ENCODE measurements around the gene DCANP1.

The DCANP1 gene

GRCh38 chr5:135477613-135478066 is 30.5 kb upstream of the DCANP1 start:
- no peak overlapping the region for H2AFZ ChIP-seq (ENCODE audit: insufficient read depth, low read length, poor library complexity)
- H3K18ac ChIP-seq (ENCODE audit: low read length), result no peak overlapping the region
- H3K36me3 ChIP-seq (ENCODE audit: control insufficient read depth in 1 of 2, insufficient read depth in 2 of 2, low read length in 2 of 2), result no peaks in the 10 kb centered on the region
- no peaks in the 10 kb centered on the region for H3K79me1 ChIP-seq (ENCODE audit: low read length)
- H4K12ac ChIP-seq (ENCODE audit: low read depth, low read length), result no peak overlapping the region
- H4K8ac ChIP-seq (ENCODE audit: low read depth, low read length), result no peak overlapping the region
- no peak overlapping the region for H2AK5ac ChIP-seq (ENCODE audit: low read length)
- peaks cover 0 to 6% of the 10 kb centered on the region in 2 experiments for H3K4me1 ChIP-seq (ENCODE audit: control insufficient read depth in 1 of 2, insufficient read depth in 2 of 2, low read length in 2 of 2)
- no peak overlapping the region for H2BK12ac ChIP-seq (ENCODE audit: low read length)
- no peak overlapping the region for H3K27ac ChIP-seq (ENCODE audit: low read depth, low read length)
- no peak overlapping the region for H3K9ac ChIP-seq (ENCODE audit: low read length)
- no peak overlapping the region for H3K14ac ChIP-seq (ENCODE audit: low read length)
- H2BK5ac ChIP-seq (ENCODE audit: low read depth, low read length, poor library complexity), result no peak overlapping the region
- no peak for DNase-seq
- no peak overlapping the region for H4K91ac ChIP-seq (ENCODE audit: low read depth, low read length)
- peaks cover 3% of the 10 kb centered on the region for H3K27me3 ChIP-seq (ENCODE audit: insufficient read depth, low read length)
- no peaks in the 10 kb centered on the region for H3K79me2 ChIP-seq (ENCODE audit: control insufficient read depth, insufficient read depth, low read length, poor library complexity)
- no peak overlapping the region for H3K4me2 ChIP-seq (ENCODE audit: low read length)
- no peak overlapping the region for H3K4ac ChIP-seq (ENCODE audit: low read depth, low read length)
- H3K23ac ChIP-seq (ENCODE audit: low read length), result no peak overlapping the region
- no peak overlapping the region for H2BK120ac ChIP-seq (ENCODE audit: insufficient read depth, low read length, poor library complexity)
- H3K9me3 ChIP-seq (ENCODE audit: insufficient read depth, low read depth, low read length), result peaks cover 5% of the 10 kb centered on the region
- WGBS (ENCODE audit: extremely low coverage, insufficient coverage, insufficient read length), result no CpG with 5 or more reads among the region's 14 CpGs
- H3K4me3 ChIP-seq (ENCODE audit: low read depth, low read length), result no peak overlapping the region

- Histone ChIP-seq H3K18ac (ENCODE audit: low read length) (no peak overlapping the region), H3K4me2 (ENCODE audit: low read length) (no peak overlapping the region), H3K79me1 (ENCODE audit: low read length) (no peaks in the 10 kb centered on the region), H3K4ac (ENCODE audit: low read depth, low read length) (no peak overlapping the region), H4K12ac (ENCODE audit: low read depth, low read length) (no peak overlapping the region), H2BK120ac (ENCODE audit: insufficient read depth, low read length, poor library complexity) (no peak overlapping the region), H3K9ac (ENCODE audit: low read length) (no peak overlapping the region), H2AK5ac (ENCODE audit: low read length) (no peak overlapping the region), H3K14ac (ENCODE audit: low read length) (no peak overlapping the region), H2AFZ (ENCODE audit: insufficient read depth, low read length, poor library complexity) (no peak overlapping the region), H3K79me2 (ENCODE audit: control insufficient read depth, insufficient read depth, low read length, poor library complexity) (no peaks in the 10 kb centered on the region), H3K4me3 (ENCODE audit: low read depth, low read length) (no peak overlapping the region), H3K27ac (ENCODE audit: low read depth, low read length) (no peak overlapping the region), H3K4me1 (ENCODE audit: control insufficient read depth in 1 of 2, insufficient read depth in 2 of 2, low read length in 2 of 2) (peaks cover 0 to 6% of the 10 kb centered on the region in 2 experiments), H4K8ac (ENCODE audit: low read depth, low read length) (no peak overlapping the region), H2BK12ac (ENCODE audit: low read length) (no peak overlapping the region), H3K36me3 (ENCODE audit: control insufficient read depth in 1 of 2, insufficient read depth in 2 of 2, low read length in 2 of 2) (no peaks in the 10 kb centered on the region), H3K23ac (ENCODE audit: low read length) (no peak overlapping the region), H3K27me3 (ENCODE audit: insufficient read depth, low read length) (peaks cover 2% of the 10 kb centered on the region), H4K91ac (ENCODE audit: low read depth, low read length) (no peak overlapping the region), H3K9me3 (ENCODE audit: insufficient read depth, low read depth, low read length) (peaks cover 3% of the 10 kb centered on the region), H2BK5ac (ENCODE audit: low read depth, low read length, poor library complexity) (no peak overlapping the region)
- WGBS (ENCODE audit: extremely low coverage, insufficient coverage, insufficient read length), result no CpG with 5 or more reads among the region's 24 CpGs
- DNase-seq, result no peak
Measured at GRCh38 chr5:135476615-135477581, 29.8 kb upstream of the DCANP1 start.

- Histone ChIP-seq H2AFZ (ENCODE audit: insufficient read depth, low read length, poor library complexity) (no peak overlapping the region), H3K4me1 (ENCODE audit: control insufficient read depth in 1 of 2, insufficient read depth in 2 of 2, low read length in 2 of 2) (peaks cover 0 to 6% of the 10 kb centered on the region in 2 experiments), H3K9ac (ENCODE audit: low read length) (no peak overlapping the region), H3K27ac (ENCODE audit: low read depth, low read length) (no peak overlapping the region), H3K18ac (ENCODE audit: low read length) (no peak overlapping the region), H3K4me3 (ENCODE audit: low read depth, low read length) (no peak overlapping the region), H3K14ac (ENCODE audit: low read length) (no peak overlapping the region), H4K12ac (ENCODE audit: low read depth, low read length) (no peak overlapping the region), H4K8ac (ENCODE audit: low read depth, low read length) (no peak overlapping the region), H3K4me2 (ENCODE audit: low read length) (no peak overlapping the region), H4K91ac (ENCODE audit: low read depth, low read length) (no peak overlapping the region), H3K9me3 (ENCODE audit: insufficient read depth, low read depth, low read length) (no peaks in the 10 kb centered on the region), H3K79me1 (ENCODE audit: low read length) (no peaks in the 10 kb centered on the region), H3K27me3 (ENCODE audit: insufficient read depth, low read length) (no peaks in the 10 kb centered on the region), H3K79me2 (ENCODE audit: control insufficient read depth, insufficient read depth, low read length, poor library complexity) (no peaks in the 10 kb centered on the region), H3K4ac (ENCODE audit: low read depth, low read length) (no peak overlapping the region), H2BK5ac (ENCODE audit: low read depth, low read length, poor library complexity) (no peak overlapping the region), H2AK5ac (ENCODE audit: low read length) (no peak overlapping the region), H2BK12ac (ENCODE audit: low read length) (no peak overlapping the region), H3K23ac (ENCODE audit: low read length) (no peak overlapping the region), H2BK120ac (ENCODE audit: insufficient read depth, low read length, poor library complexity) (no peak overlapping the region), H3K36me3 (ENCODE audit: control insufficient read depth in 1 of 2, insufficient read depth in 2 of 2, low read length in 2 of 2) (no peaks in the 10 kb centered on the region)
- DNase-seq, result peak; percentile 88 to 92
- WGBS (ENCODE audit: extremely low coverage, insufficient coverage, insufficient read length), result no CpG with 5 or more reads among the region's 12 CpGs
Measured at GRCh38 chr5:135473956-135474670, 27.0 kb upstream of the DCANP1 start.

DNA sequence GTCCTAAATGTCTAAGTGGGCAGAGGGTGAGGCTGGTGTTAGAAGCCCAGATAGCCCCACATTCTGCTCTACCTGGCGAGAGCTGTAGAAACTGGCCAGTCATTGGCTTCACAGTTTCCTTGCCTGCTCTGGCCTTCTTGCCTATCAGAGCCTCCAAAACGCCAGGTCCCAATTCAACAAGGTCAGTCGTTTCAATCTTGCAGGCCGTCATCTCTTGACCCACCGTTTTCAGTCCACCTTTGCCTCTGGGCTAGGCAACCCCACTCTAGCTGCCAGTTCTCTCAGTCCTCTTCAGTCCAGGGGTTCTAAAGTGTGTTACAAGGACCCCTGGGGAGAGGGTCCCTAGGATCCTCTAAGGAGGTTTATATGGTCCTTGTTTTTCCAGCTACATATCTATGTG is 25.0 kb upstream of the DCANP1 start:
- H4K91ac ChIP-seq (ENCODE audit: low read depth, low read length), result no peak overlapping the region
- peaks cover 0 to 6% of the 10 kb centered on the region in 2 experiments for H3K4me1 ChIP-seq (ENCODE audit: control insufficient read depth in 1 of 2, insufficient read depth in 2 of 2, low read length in 2 of 2)
- H3K18ac ChIP-seq (ENCODE audit: low read length), result no peak overlapping the region
- no peak overlapping the region for H2BK12ac ChIP-seq (ENCODE audit: low read length)
- no peak overlapping the region for H3K14ac ChIP-seq (ENCODE audit: low read length)
- H3K4me3 ChIP-seq (ENCODE audit: low read depth, low read length), result no peak overlapping the region
- no peak overlapping the region for H2BK5ac ChIP-seq (ENCODE audit: low read depth, low read length, poor library complexity)
- DNase-seq, result no peak
- H4K12ac ChIP-seq (ENCODE audit: low read depth, low read length), result no peak overlapping the region
- H3K36me3 ChIP-seq (ENCODE audit: control insufficient read depth in 1 of 2, insufficient read depth in 2 of 2, low read length in 2 of 2), result no peaks in the 10 kb centered on the region
- no peaks in the 10 kb centered on the region for H3K79me2 ChIP-seq (ENCODE audit: control insufficient read depth, insufficient read depth, low read length, poor library complexity)
- no peak overlapping the region for H4K8ac ChIP-seq (ENCODE audit: low read depth, low read length)
- WGBS (ENCODE audit: extremely low coverage, insufficient coverage, insufficient read length), result no CpG with 5 or more reads among the region's 5 CpGs
- H3K9me3 ChIP-seq (ENCODE audit: insufficient read depth, low read depth, low read length), result no peaks in the 10 kb centered on the region
- H3K79me1 ChIP-seq (ENCODE audit: low read length), result no peaks in the 10 kb centered on the region
- H3K4me2 ChIP-seq (ENCODE audit: low read length), result no peak overlapping the region
- H3K23ac ChIP-seq (ENCODE audit: low read length), result no peak overlapping the region
- peaks cover 9% of the 10 kb centered on the region for H3K27me3 ChIP-seq (ENCODE audit: insufficient read depth, low read length)
- H3K9ac ChIP-seq (ENCODE audit: low read length), result no peak overlapping the region
- no peak overlapping the region for H2AK5ac ChIP-seq (ENCODE audit: low read length)
- no peak overlapping the region for H3K27ac ChIP-seq (ENCODE audit: low read depth, low read length)
- H2AFZ ChIP-seq (ENCODE audit: insufficient read depth, low read length, poor library complexity), result no peak overlapping the region
- H2BK120ac ChIP-seq (ENCODE audit: insufficient read depth, low read length, poor library complexity), result no peak overlapping the region
- H3K4ac ChIP-seq (ENCODE audit: low read depth, low read length), result no peak overlapping the region

Measured in trophoblast cell (in vitro differentiated cells and primary cell).